Ascending aorta (tissue), 2 donors: ENCODE data around the gene DTYMK. TPM values are rescaled to one million over a fixed set of nuclear protein-coding genes. Genes with fewer than 3 reads are reported as not detected.
"Not testable (repeated sequence)": the region's sequence is repeated elsewhere in the genome, so short reads cannot be mapped to it uniquely, and the experiment has no call there.

ENCODE experiments used
- DNase-seq, 2 donors: peaks; one replicate each; pipeline ENCODE4 v3.0.0-alpha.2; 2019; ENCODE audit warnings: low spot score in 2 of 2
- H3K27ac ChIP-seq, 2 donors: fragments of 200-600 bp; sonication (generic); one replicate each; pipeline ENCODE4 v1.5.1; 2016 to 2017; ENCODE audit warnings: mild to moderate bottlenecking in 1 of 2
- H3K27me3 ChIP-seq: fragments of 200-600 bp; sonication (generic); one replicate; pipeline ENCODE4 v1.5.1; 2017
- H3K36me3 ChIP-seq, 2 donors: fragments of 200-600 bp; sonication (generic); one replicate each; pipeline ENCODE4 v1.5.1; 2016
- H3K4me1 ChIP-seq, 2 donors: fragments of 200-600 bp; sonication (generic); one replicate each; pipeline ENCODE4 v1.5.1; 2016 to 2017; ENCODE audit warnings: mild to moderate bottlenecking in 1 of 2
- H3K4me3 ChIP-seq, 2 donors: fragments of 200-600 bp; sonication (generic); one replicate each; pipeline ENCODE4 v1.5.1; 2016 to 2017; ENCODE audit warnings: mild to moderate bottlenecking in 1 of 2
- H3K9me3 ChIP-seq, 2 donors: fragments of 200-600 bp; sonication (generic); one replicate each; pipeline ENCODE4 v1.5.1; 2016
- CTCF ChIP-seq, 3 experiments: fragments of 200-600 bp in 2 of 3; fragments of 450-650 bp in 1 of 3; sonication (generic) in 2 of 3; IDR thresholded peaks; one replicate each; pipeline ENCODE4 v1.5.1; 2016 to 2019; ENCODE audit warnings: antibody characterized with exemption in 3 of 3, mild to moderate bottlenecking in 1 of 3, moderate library complexity in 1 of 3
- intact Hi-C: fragments of 100-400 bp; cut with DNase I; formaldehyde crosslinking; loops from one replicate; pipeline ENCODE4 v1.15.1; 2023
- total RNA-seq: library from RNA; depleted of rRNA; stranded (reverse); fragments of >200 nt; gene quantifications from one replicate; pipeline ENCODE4 v1.1.0, GENCODE V29; 2016

DTYMK gene
- total RNA-seq, 1 donor from 2014 or later: 25.0 TPM

GRCh38 chr2:241670333-241671110 is 16.1 kb downstream of the DTYMK start:
- H3K9me3 ChIP-seq: no peaks in the 10 kb centered on the region
- H3K27me3 ChIP-seq: no peaks in the 10 kb centered on the region
- no peak overlapping the region for H3K27ac ChIP-seq
- DNase-seq: no peak
- peaks cover 68 to 69% of the 10 kb centered on the region in 2 donors for H3K36me3 ChIP-seq
- H3K4me3 ChIP-seq: no peak overlapping the region
- TF ChIP-seq CTCF (IDR thresholded peaks at IDR 0.05): no peak
- no peaks in the 10 kb centered on the region for H3K4me1 ChIP-seq
- intact Hi-C loops: no loop called here

DNA sequence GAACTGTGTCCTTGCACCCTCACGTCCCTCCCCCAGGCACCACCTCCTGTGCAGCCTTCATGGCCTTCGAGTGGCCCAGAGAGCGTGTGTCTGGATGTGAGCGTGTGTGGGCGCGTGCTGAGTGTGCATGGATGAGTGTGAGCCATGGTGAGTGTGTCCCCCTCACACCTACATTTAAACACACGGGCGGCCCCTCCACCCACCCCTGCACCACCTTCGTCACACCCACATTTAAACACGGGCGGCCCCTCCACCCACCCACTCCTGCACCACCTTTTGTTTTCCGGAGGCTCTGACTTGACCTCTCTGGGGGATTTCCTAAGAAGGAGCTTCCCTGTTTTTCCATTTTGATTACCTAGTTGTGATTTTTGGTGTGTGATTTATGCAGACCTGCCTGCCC is 17.8 kb downstream of the DTYMK start:
- Histone ChIP-seq H3K4me1 (no peaks in the 10 kb centered on the region), H3K27me3 (no peaks in the 10 kb centered on the region), H3K4me3 (no peak overlapping the region), H3K9me3 (no peaks in the 10 kb centered on the region), H3K27ac (no peak overlapping the region), H3K36me3 (peaks cover 68 to 69% of the 10 kb centered on the region in 2 donors)
- no peak for TF ChIP-seq CTCF (IDR thresholded peaks at IDR 0.05)
- no peak for DNase-seq
- intact Hi-C loops: no loop called here

DNA sequence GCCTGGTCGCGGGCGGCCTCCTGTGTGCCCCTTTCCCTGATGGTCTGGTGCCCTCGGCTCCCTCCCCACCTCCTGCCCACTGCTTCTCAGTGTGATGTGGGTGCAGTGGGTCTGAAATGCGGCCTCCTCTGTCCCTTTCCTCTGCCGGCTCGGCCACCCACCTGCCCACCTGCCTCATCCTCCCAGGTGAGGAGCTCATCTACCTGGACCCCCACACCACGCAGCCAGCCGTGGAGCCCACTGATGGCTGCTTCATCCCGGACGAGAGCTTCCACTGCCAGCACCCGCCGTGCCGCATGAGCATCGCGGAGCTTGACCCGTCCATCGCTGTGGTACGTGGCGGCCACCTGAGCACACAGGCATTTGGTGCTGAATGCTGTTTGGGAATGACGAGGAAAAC is 18.3 kb downstream of the DTYMK start:
- H3K4me1 ChIP-seq: no peaks in the 10 kb centered on the region
- H3K36me3 ChIP-seq: peaks cover 68 to 69% of the 10 kb centered on the region in 2 donors
- H3K27ac ChIP-seq: no peak overlapping the region
- no peaks in the 10 kb centered on the region for H3K9me3 ChIP-seq
- no peak overlapping the region for H3K4me3 ChIP-seq
- no peaks in the 10 kb centered on the region for H3K27me3 ChIP-seq
- intact Hi-C loops: no loop called here
- no peak for TF ChIP-seq CTCF (IDR thresholded peaks at IDR 0.05)
- no peak for DNase-seq

GRCh38 chr2:241666627-241667400 is 19.8 kb downstream of the DTYMK start:
- Histone ChIP-seq H3K27ac (no peak overlapping the region), H3K9me3 (no peaks in the 10 kb centered on the region), H3K36me3 (peaks cover 59 to 60% of the 10 kb centered on the region in 2 donors), H3K4me3 (no peak overlapping the region), H3K4me1 (no peaks in the 10 kb centered on the region), H3K27me3 (no peaks in the 10 kb centered on the region)
- DNase-seq: no peak
- intact Hi-C loops: no loop called here
- no peak for TF ChIP-seq CTCF (IDR thresholded peaks at IDR 0.05)

DNA sequence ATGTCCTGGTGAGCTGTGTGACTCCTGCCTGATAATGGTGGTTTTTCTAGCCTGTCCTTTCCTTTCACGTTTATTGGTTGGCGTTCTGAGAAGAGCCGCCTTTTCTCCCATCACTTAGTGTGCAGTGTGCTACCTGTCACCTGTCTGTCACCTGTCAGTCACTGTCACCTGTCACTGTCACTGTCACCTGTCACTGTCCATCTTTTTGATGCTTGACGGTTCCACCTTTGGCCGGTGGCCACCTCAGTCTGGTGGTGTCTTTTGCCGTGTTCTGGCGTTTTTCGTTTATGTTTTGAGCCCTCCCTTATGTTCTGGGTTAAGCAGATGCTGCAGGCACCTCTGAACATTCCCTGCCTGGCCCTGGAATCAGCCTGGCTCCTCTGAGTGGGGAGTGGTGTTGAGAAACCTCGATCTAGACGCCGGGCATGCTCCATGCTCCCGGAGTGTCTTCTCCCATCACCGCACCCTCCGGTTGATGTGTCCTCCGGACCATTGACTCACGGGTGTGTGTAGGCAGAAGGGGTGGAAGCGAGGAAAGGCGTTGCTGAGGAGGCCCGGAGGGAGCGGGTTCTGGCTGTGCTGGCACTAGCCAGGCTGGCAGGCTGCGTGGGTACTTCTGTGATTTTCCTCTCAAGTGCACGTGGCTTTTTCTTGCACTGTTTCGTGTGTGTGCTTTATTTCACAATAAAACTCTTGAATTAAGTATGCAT is 20.7 kb downstream of the DTYMK start:
- Histone ChIP-seq H3K9me3 (no peaks in the 10 kb centered on the region), H3K27me3 (no peaks in the 10 kb centered on the region), H3K27ac (no peak overlapping the region), H3K4me3 (no peak overlapping the region), H3K36me3 (peaks cover 58 to 60% of the 10 kb centered on the region in 2 donors), H3K4me1 (no peaks in the 10 kb centered on the region)
- no peak for DNase-seq
- intact Hi-C loops: no loop called here
- no peak for TF ChIP-seq CTCF (IDR thresholded peaks at IDR 0.05)

DNA sequence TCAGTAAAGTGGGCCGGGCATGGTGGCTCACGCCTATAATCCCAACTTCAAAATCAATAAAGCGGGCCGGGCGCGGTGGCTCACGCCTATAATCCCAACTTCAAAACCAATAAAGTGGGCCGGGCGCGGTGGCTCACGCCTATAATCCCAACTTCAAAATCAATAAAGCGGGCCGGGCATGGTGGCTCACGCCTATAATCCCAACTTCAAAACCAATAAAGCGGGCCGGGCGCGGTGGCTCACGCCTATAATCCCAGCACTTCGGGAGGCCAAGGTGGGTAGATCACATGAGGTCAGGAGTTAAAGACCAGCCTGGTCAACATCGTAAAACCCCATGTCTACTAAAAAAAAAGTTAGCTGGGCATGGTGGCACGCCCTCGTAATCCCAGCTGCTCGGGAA is 23.9 kb downstream of the DTYMK start:
- DNase-seq, intact Hi-C loops, H3K4me1 ChIP-seq, H3K4me3 ChIP-seq, H3K27ac ChIP-seq, H3K9me3 ChIP-seq, H3K27me3 ChIP-seq: not testable (repeated sequence)
- H3K36me3 ChIP-seq: peaks cover 47 to 60% of the 10 kb centered on the region in 2 donors
